ENCODE data around the gene FTCD.

DNA sequence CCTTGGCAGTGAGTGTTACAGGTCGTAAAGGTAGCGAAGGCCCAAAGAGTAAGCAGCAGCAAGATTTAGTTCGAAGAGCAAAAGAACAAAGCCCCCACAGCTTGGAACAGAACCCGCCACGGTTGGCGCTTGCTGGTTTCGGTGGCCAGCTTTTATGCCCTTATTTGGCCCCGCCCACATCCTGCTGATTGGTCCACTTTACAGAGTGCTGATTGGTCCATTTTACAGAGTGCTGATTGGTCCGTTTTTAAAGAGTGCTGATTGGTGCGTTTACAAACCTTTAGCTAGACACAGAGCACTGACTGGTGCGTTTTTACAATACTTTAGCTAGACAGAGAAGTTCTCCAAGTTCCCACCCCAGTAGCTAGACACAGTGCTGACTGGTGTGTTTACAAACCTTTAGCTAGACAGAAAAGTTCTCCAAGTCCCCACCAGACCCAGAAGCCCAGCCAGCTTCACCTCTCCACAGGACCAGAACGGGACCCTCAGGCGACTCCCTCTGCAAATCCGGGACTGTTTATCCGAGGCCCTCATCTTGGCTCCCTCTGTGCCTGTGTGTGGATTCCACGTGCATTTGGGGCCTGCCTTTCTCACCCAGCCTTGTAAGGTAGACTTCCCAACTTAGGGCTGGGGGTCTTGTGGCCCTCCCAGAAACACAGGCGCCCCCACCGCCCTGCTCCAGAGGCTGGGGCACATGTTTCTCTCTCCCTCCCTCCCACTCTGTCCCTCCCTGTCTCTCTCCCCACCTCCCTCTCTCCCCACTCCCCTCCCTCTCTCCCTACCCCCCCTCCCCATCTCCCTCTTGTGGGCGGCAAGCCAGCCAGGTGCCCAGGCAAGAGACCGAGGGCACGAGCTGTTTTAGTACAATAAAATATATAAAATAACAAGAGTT, 12.6 kb downstream of the FTCD start:
- TF ChIP-seq POLR2A (IDR thresholded peaks at IDR 0.05; ENCODE audit: low read length): no peak
- TF ChIP-seq GATA1 (IDR thresholded peaks at IDR 0.05; ENCODE audit: low read depth, low read length): no peak
